IPS DF 6.9 (cell line): ENCODE data around the gene MCFD2.

Source experiments
- DNase-seq: peaks from one replicate; pipeline ENCODE4 v3.0.0-alpha.2; 2013; ENCODE audit warnings: low read depth, low spot score
- H3K27ac ChIP-seq: one replicate; pipeline ENCODE4 v1.5.1; 2013; ENCODE audit warnings: low read length, control low read depth
- H3K27me3 ChIP-seq: 2 replicates; pipeline ENCODE4 v1.6.1; 2013; ENCODE audit warnings: mild to moderate bottlenecking, low read length; ENCODE audit not compliant: control insufficient read depth, insufficient read depth
- H3K36me3 ChIP-seq: 2 replicates; pipeline ENCODE4 v1.6.1; 2013; ENCODE audit warnings: low read length; ENCODE audit not compliant: control insufficient read depth, insufficient read depth
- H3K4me1 ChIP-seq: 2 replicates; pipeline ENCODE4 v1.6.1; 2013; ENCODE audit warnings: low read length; ENCODE audit not compliant: control insufficient read depth, insufficient read depth
- H3K4me3 ChIP-seq: 2 replicates; pipeline ENCODE4 v1.5.1; 2013; ENCODE audit warnings: mild to moderate bottlenecking, low read length
- H3K9me3 ChIP-seq: 2 replicates; pipeline ENCODE4 v1.6.1; 2013; ENCODE audit warnings: low read length, inconsistent platforms; ENCODE audit not compliant: control insufficient read depth, insufficient read depth
- WGBS: extraction: QIAGEN DNeasy Blood & Tissue Kit; methylation state at CpG from one replicate; pipeline ENCODE4 v1.1.7; 2013; ENCODE audit warnings: mixed read lengths, missing lambda C conversion rate; ENCODE audit not compliant: insufficient read length, insufficient coverage; 5-methylcytosine and 5-hydroxymethylcytosine counted together

The MCFD2 gene

GRCh38 chr2:46862514-46862913, 53.1 kb downstream of the MCFD2 start:
- no CpG with 5 or more reads among the region's 2 CpGs for WGBS
- Histone ChIP-seq H3K4me3 (no peak overlapping the region), H3K27ac (no peak overlapping the region), H3K27me3 (no peaks in the 10 kb centered on the region), H3K4me1 (no peaks in the 10 kb centered on the region), H3K36me3 (no peaks in the 10 kb centered on the region), H3K9me3 (no peaks in the 10 kb centered on the region)
- no peak for DNase-seq

- no peak for DNase-seq
- Histone ChIP-seq H3K36me3 (no peaks in the 10 kb centered on the region), H3K27ac (no peak overlapping the region), H3K9me3 (no peaks in the 10 kb centered on the region), H3K4me3 (no peak overlapping the region), H3K4me1 (no peaks in the 10 kb centered on the region), H3K27me3 (no peaks in the 10 kb centered on the region)
- no CpG with 5 or more reads among the region's 6 CpGs for WGBS
Observed at GRCh38 chr2:46861916-46862315, 53.7 kb downstream of the MCFD2 start.

- Histone ChIP-seq H3K27ac (no peak overlapping the region), H3K36me3 (no peaks in the 10 kb centered on the region), H3K4me3 (no peak overlapping the region), H3K9me3 (no peaks in the 10 kb centered on the region), H3K27me3 (no peaks in the 10 kb centered on the region), H3K4me1 (no peaks in the 10 kb centered on the region)
- DNase-seq = no peak
- WGBS = no CpG with 5 or more reads among the region's 9 CpGs
Observed at GRCh38 chr2:46859482-46859881, 56.1 kb downstream of the MCFD2 start.

GRCh38 chr2:46858702-46859090, 56.9 kb downstream of the MCFD2 start:
- Histone ChIP-seq H3K36me3 (no peaks in the 10 kb centered on the region), H3K27me3 (no peaks in the 10 kb centered on the region), H3K4me3 (no peak overlapping the region), H3K27ac (no peak overlapping the region), H3K4me1 (no peaks in the 10 kb centered on the region), H3K9me3 (no peaks in the 10 kb centered on the region)
- DNase-seq = no peak
- WGBS = no CpG with 5 or more reads among the region's 4 CpGs

GRCh38 chr2:46857871-46858701, 57.5 kb downstream of the MCFD2 start:
- no peaks in the 10 kb centered on the region for H3K4me1 ChIP-seq
- no peak for DNase-seq
- no peaks in the 10 kb centered on the region for H3K36me3 ChIP-seq
- H3K27ac ChIP-seq = no peak overlapping the region
- no CpG with 5 or more reads among the region's 13 CpGs for WGBS
- no peak overlapping the region for H3K4me3 ChIP-seq
- no peaks in the 10 kb centered on the region for H3K27me3 ChIP-seq
- H3K9me3 ChIP-seq = no peaks in the 10 kb centered on the region

GRCh38 chr2:46856336-46856735, 59.3 kb downstream of the MCFD2 start:
- WGBS = no CpG with 5 or more reads among the region's 3 CpGs
- Histone ChIP-seq H3K36me3 (no peaks in the 10 kb centered on the region), H3K27me3 (no peaks in the 10 kb centered on the region), H3K4me1 (no peaks in the 10 kb centered on the region), H3K9me3 (no peaks in the 10 kb centered on the region), H3K27ac (no peak overlapping the region), H3K4me3 (no peak overlapping the region)
- DNase-seq = no peak

GRCh38 chr2:46855805-46856204, 59.8 kb downstream of the MCFD2 start:
- WGBS = no CpG with 5 or more reads among the region's 1 CpG

GRCh38 chr2:46854260-46854659, 61.3 kb downstream of the MCFD2 start:
- no peak overlapping the region for H3K4me3 ChIP-seq
- no peak overlapping the region for H3K27ac ChIP-seq
- no peaks in the 10 kb centered on the region for H3K36me3 ChIP-seq
- DNase-seq = no peak
- no peaks in the 10 kb centered on the region for H3K4me1 ChIP-seq
- WGBS = no CpG with 5 or more reads among the region's 3 CpGs
- H3K9me3 ChIP-seq = no peaks in the 10 kb centered on the region
- no peaks in the 10 kb centered on the region for H3K27me3 ChIP-seq

More at GRCh38 chr2:46855805-46856204, 59.8 kb downstream of the MCFD2 start:
- H3K27me3 ChIP-seq = no peaks in the 10 kb centered on the region
- H3K9me3 ChIP-seq = no peaks in the 10 kb centered on the region
- no peaks in the 10 kb centered on the region for H3K36me3 ChIP-seq
- H3K4me1 ChIP-seq = no peaks in the 10 kb centered on the region
- no peak overlapping the region for H3K27ac ChIP-seq
- no peak for DNase-seq
- H3K4me3 ChIP-seq = no peak overlapping the region

- Histone ChIP-seq H3K4me3 (no peak overlapping the region), H3K36me3 (no peaks in the 10 kb centered on the region), H3K4me1 (no peaks in the 10 kb centered on the region), H3K27ac (no peak overlapping the region), H3K9me3 (no peaks in the 10 kb centered on the region), H3K27me3 (no peaks in the 10 kb centered on the region)
- DNase-seq = no peak
- no CpG with 5 or more reads among the region's 1 CpG for WGBS
Observed at GRCh38 chr2:46852598-46852997, 63.0 kb downstream of the MCFD2 start.

- WGBS = no CpG with 5 or more reads among the region's 9 CpGs
- no peak for DNase-seq
- Histone ChIP-seq H3K27ac (no peak overlapping the region), H3K4me3 (no peak overlapping the region), H3K4me1 (no peaks in the 10 kb centered on the region), H3K9me3 (no peaks in the 10 kb centered on the region), H3K36me3 (no peaks in the 10 kb centered on the region), H3K27me3 (no peaks in the 10 kb centered on the region)
Observed at GRCh38 chr2:46852124-46852523, 63.5 kb downstream of the MCFD2 start.
